Esophagus muscularis mucosa (tissue), 4 donors: Measurements from ENCODE around the gene MAML3. TPM values are rescaled to one million over a fixed set of nuclear protein-coding genes. Genes with fewer than 3 reads are reported as not detected.

Experiments used
- DNase-seq: peaks from one replicate; pipeline ENCODE4 v3.0.0-alpha.2; 2017; ENCODE audit errors: extremely low spot score
- H3K27ac ChIP-seq, 4 donors: fragments of 200-600 bp; sonication (generic); replicated peaks in 1 of 4; 1 replicate in 3 of 4; 2 replicates in 1 of 4; pipeline ENCODE4 v1.5.1; 2016 to 2019; ENCODE audit warnings: mild to moderate bottlenecking in 1 of 4
- H3K27me3 ChIP-seq, 4 donors: fragments of 200-600 bp; sonication (generic); one replicate each; pipeline versions ENCODE4 v1.5.1 to v1.6.0; 2016 to 2019
- H3K36me3 ChIP-seq, 4 donors: fragments of 200-600 bp; sonication (generic); one replicate each; pipeline ENCODE4 v1.5.1; 2016 to 2019
- H3K4me1 ChIP-seq, 4 donors: fragments of 200-600 bp; sonication (generic); one replicate each; pipeline ENCODE4 v1.5.1; 2016 to 2019
- H3K4me3 ChIP-seq, 4 donors: fragments of 200-600 bp; sonication (generic); 1 replicate in 2 of 4; 2 replicates in 2 of 4; pipeline ENCODE4 v1.5.1; 2016 to 2019; ENCODE audit warnings: mild to moderate bottlenecking in 4 of 4, moderate library complexity in 1 of 4
- H3K9me3 ChIP-seq, 4 donors: fragments of 200-600 bp; sonication (generic); 1 replicate in 3 of 4; 2 replicates in 1 of 4; pipeline ENCODE4 v1.5.1; 2016 to 2019
- EP300 ChIP-seq: sonication (generic); formaldehyde crosslinking; IDR thresholded peaks from one replicate; pipeline ENCODE4 v1.6.1; 2017; ENCODE audit warnings: antibody characterized with exemption
- POLR2A ChIP-seq: fragments of 450-650 bp; IDR thresholded peaks from one replicate; pipeline ENCODE4 v1.6.1; 2017; ENCODE audit warnings: antibody characterized with exemption, moderate library complexity, mild to moderate bottlenecking, low read depth
- POLR2AphosphoS5 ChIP-seq, 2 donors: sonication (generic); formaldehyde crosslinking; IDR thresholded peaks; one replicate each; pipeline ENCODE4 v1.6.1; 2017; ENCODE audit warnings: antibody characterized with exemption in 2 of 2
- WGBS: methylation state at CpG from one replicate; pipeline ENCODE4 v1.1.5; 2018; 5-methylcytosine and 5-hydroxymethylcytosine counted together
- intact Hi-C: fragments of 100-400 bp; cut with DNase I; formaldehyde crosslinking; loops from one replicate; pipeline ENCODE4 v1.15.1; 2023
- total RNA-seq, 4 donors: library from RNA; depleted of rRNA; stranded (reverse); fragments of >200 nt; gene quantifications; one replicate each; pipeline versions ENCODE4 v1.1.0 to v1.2.1, GENCODE V29; 2016
- TF ChIP-seq, protein P1 (sequence below), 3 experiments: fragments of 200-600 bp in 2 of 3; fragments of 450-650 bp in 1 of 3; sonication (generic) in 2 of 3; IDR thresholded peaks; one replicate each; pipeline ENCODE4 v1.5.1; 2017 to 2019; ENCODE audit warnings: antibody characterized with exemption in 3 of 3, mild to moderate bottlenecking in 2 of 3, moderate library complexity in 1 of 3

The MAML3 gene
- total RNA-seq, 4 donors from 2014 or later, result 5.0 to 8.7 (median 7.1) TPM

DNA sequence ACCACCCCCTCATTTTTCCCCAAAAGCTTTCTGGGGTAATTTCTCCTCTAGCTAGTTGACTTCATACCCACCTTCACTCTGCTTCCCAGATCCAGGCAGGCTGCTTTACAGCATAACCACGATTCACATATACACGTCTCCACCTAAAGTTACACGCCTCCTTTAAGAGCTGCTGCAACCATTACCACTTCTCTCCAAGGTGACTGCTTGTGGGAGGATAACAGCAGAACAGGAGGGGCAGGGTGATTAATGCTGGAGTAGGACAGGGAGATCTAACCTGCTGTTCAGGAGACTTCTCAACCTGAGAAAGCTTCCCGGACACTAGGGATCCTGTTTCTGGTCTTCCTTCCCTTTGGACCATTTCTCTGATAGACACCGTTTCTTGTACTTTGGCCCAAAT is 411.0 kb downstream of the MAML3 start:
- WGBS, result 73% methylated on average over 5 of the region's 5 CpGs
- Histone ChIP-seq H3K27ac (no peak overlapping the region), H3K9me3 (no peaks in the 10 kb centered on the region), H3K36me3 (no peaks in the 10 kb centered on the region), H3K4me1 (peaks cover 16 to 30% (median 19%) of the 10 kb centered on the region in 4 donors), H3K4me3 (no peak overlapping the region), H3K27me3 (no peaks in the 10 kb centered on the region)
- intact Hi-C loops, result no loop called here
- no peak for DNase-seq
- TF ChIP-seq POLR2A (no peak), POLR2AphosphoS5 (IDR thresholded peaks at IDR 0.05) (no peak), EP300 (no peak)
- TF ChIP-seq, protein P1, sequence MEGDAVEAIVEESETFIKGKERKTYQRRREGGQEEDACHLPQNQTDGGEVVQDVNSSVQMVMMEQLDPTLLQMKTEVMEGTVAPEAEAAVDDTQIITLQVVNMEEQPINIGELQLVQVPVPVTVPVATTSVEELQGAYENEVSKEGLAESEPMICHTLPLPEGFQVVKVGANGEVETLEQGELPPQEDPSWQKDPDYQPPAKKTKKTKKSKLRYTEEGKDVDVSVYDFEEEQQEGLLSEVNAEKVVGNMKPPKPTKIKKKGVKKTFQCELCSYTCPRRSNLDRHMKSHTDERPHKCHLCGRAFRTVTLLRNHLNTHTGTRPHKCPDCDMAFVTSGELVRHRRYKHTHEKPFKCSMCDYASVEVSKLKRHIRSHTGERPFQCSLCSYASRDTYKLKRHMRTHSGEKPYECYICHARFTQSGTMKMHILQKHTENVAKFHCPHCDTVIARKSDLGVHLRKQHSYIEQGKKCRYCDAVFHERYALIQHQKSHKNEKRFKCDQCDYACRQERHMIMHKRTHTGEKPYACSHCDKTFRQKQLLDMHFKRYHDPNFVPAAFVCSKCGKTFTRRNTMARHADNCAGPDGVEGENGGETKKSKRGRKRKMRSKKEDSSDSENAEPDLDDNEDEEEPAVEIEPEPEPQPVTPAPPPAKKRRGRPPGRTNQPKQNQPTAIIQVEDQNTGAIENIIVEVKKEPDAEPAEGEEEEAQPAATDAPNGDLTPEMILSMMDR (IDR thresholded peaks at IDR 0.05), result no peak

DNA sequence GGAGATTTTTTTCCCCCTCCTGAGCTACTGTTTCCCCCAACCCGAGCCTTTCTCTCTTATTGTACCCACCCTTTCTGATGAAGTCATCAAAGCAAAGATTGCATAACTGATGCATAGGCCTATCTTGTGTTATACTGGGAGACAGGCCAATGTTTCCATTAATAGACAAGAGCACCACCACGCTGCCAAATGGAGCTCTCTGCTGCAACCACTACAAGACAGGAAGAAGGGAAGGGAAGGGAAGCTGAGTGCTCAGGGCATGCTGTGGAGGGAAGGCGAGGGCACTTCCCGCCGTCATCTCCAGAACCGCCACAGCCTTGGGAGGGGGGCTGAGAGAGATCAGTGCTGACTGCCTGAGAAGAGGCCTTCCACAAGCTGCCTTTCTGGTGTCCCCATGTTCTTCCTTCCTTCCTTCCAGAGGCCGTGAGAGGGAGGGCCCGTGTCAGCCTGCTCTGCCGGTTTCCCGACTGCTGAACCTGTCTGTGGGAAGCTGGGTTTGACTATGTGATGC is 413.4 kb downstream of the MAML3 start:
- peak overlapping the region; percentile 78 to 84 (median 79) for H3K27ac ChIP-seq
- TF ChIP-seq POLR2AphosphoS5 (IDR thresholded peaks at IDR 0.05), result peak; percentile 77 to 84
- TF ChIP-seq EP300, result no peak
- TF ChIP-seq, protein P1 (IDR thresholded peaks at IDR 0.05), result peak; percentile 27 to 48 (median 28)
- no peak for TF ChIP-seq POLR2A
- H3K4me1 ChIP-seq, result peaks cover 16 to 39% (median 32%) of the 10 kb centered on the region in 4 donors
- intact Hi-C loops, result no loop called here
- H3K36me3 ChIP-seq, result no peaks in the 10 kb centered on the region
- H3K9me3 ChIP-seq, result no peaks in the 10 kb centered on the region
- H3K27me3 ChIP-seq, result no peaks in the 10 kb centered on the region
- no peak for DNase-seq
- 13% methylated on average over 8 of the region's 10 CpGs for WGBS
- peak overlapping the region in 2 of 4 donors; percentile 6 to 17 for H3K4me3 ChIP-seq

DNA sequence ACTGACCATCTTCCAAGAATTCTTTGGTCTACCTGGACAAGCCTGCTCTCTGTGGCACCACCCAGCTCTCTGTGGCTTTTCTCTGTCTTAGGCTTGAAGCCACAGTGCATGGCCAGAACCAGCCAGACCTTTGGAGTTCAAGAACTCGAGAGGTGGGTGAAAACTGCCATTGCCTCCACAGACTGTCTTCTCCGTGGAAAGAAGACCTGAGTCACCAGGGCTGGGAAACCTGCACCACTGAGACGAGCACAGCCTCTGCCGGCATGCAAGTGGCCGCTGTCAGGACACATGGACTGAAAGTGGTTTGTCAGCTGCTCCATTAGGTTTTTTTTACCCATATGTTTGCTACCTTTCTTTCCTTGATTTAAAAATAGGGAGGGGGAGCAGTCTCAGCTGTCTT is 413.9 kb downstream of the MAML3 start:
- Histone ChIP-seq H3K27me3 (no peaks in the 10 kb centered on the region), H3K27ac (peak overlapping the region; percentile 78 to 84 (median 79)), H3K4me3 (peak overlapping the region in 2 of 4 donors; percentile 6 to 17), H3K9me3 (no peaks in the 10 kb centered on the region), H3K36me3 (no peaks in the 10 kb centered on the region), H3K4me1 (peaks cover 21 to 44% (median 37%) of the 10 kb centered on the region in 4 donors)
- WGBS, result 57% methylated on average over 4 of the region's 5 CpGs
- intact Hi-C loops, result no loop called here
- no peak for TF ChIP-seq EP300
- no peak for TF ChIP-seq POLR2AphosphoS5 (IDR thresholded peaks at IDR 0.05)
- TF ChIP-seq, protein P1 (IDR thresholded peaks at IDR 0.05), result no peak
- no peak for TF ChIP-seq POLR2A
- no peak for DNase-seq

DNA sequence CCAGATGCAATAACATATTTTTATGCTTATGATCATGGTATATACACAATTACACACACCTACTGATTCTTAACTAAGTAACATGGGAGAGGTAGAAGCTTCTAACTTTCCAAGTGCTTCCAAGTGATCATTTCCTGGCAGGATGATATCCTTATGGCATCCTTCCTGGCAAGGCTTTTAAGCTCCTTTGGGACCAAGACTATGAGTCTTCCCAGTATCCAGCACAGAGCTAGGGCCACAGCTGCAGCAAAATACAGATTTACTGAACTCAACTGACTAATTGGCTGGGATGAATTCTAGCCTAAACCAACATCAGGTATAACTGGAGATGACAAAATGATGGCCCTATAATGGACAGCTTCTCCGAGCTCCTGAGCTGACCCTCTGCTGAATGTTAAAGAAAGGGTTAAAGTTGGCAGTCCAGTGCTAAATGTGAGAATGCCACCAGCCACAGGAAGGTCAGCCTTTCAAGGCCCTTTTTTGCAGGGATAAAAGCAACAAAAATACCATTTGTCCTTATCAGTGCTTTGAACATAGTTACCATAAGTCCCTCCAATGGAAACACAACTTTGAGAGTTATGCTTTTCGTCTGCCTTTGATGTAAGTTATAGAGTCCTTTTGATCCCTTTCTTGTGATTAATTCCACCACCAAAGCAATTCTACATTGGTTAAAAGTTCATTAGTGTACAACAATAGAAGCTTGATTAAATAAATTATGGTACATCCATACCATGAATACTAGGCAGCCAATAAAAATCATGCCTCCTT is 415.0 kb downstream of the MAML3 start:
- no peak for TF ChIP-seq EP300
- TF ChIP-seq, protein P1 (IDR thresholded peaks at IDR 0.05), result no peak
- TF ChIP-seq POLR2AphosphoS5 (IDR thresholded peaks at IDR 0.05), result no peak
- TF ChIP-seq POLR2A, result no peak
- DNase-seq, result no peak
- WGBS, result 84% methylated on average over 2 of the region's 2 CpGs
- Histone ChIP-seq H3K36me3 (no peaks in the 10 kb centered on the region), H3K27me3 (no peaks in the 10 kb centered on the region), H3K9me3 (no peaks in the 10 kb centered on the region), H3K27ac (peak overlapping the region; percentile 14 to 84 (median 50)), H3K4me1 (peaks cover 29 to 52% (median 41%) of the 10 kb centered on the region in 4 donors), H3K4me3 (no peak overlapping the region)
- intact Hi-C loops, result loop anchor here (10.0 kb wide), 2 partner anchors 266 to 586 kb away; no protein-coding TSS in a partner anchor
